Measurements from ENCODE around the gene IGSF21. TPM values are rescaled to one million over a fixed set of nuclear protein-coding genes. Genes with fewer than 3 reads are reported as not detected.

IGSF21 gene
- total RNA-seq, 1 donor from 2014 or later = not detected

DNA sequence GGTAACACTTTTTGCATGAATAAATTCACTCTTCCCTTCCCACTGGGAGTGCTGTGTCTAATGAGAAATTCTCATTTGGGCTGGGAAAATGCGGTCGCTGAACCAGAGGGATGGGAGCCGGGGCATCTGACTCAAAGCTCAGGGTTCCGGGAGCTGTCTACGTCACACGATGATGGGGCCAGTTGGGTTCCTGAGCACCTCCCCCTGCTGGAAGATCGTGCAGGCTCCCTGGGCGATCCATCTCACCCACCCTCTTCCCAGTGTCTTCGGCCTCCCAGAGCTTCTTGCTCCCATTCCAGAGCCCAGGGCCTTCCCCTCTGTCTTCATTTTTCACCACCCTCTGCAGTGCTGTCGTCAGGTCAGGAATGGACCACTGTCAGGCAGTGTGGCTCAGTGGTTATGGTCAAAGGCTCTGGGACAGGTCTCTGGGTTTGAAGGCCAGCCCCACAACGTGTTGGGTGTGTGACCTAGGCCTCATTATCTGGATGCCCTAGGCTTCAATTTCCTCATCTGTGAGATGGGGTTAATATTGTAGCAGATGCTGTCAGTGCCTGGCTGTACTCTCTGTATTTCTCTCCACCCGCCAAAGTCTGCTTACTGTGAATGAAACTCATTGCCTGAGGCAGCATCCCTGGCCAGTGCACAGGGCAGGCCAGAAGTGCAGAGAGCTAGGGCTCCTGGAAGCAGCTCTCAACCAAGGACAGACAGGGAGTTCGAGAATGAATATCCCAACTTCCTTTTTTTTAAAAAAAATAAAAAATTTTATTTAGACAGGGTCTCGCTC, 31.8 kb downstream of the IGSF21 start:
- no peak overlapping the region for H3K4me3 ChIP-seq (ENCODE audit: low read depth, low read length)
- no peak for DNase-seq (ENCODE audit: low read depth)
- no peak for FAIRE-seq
- H3K27me3 ChIP-seq (ENCODE audit: control insufficient read depth, insufficient read depth, low read length) = no peaks in the 10 kb centered on the region
- TF ChIP-seq, protein P1, sequence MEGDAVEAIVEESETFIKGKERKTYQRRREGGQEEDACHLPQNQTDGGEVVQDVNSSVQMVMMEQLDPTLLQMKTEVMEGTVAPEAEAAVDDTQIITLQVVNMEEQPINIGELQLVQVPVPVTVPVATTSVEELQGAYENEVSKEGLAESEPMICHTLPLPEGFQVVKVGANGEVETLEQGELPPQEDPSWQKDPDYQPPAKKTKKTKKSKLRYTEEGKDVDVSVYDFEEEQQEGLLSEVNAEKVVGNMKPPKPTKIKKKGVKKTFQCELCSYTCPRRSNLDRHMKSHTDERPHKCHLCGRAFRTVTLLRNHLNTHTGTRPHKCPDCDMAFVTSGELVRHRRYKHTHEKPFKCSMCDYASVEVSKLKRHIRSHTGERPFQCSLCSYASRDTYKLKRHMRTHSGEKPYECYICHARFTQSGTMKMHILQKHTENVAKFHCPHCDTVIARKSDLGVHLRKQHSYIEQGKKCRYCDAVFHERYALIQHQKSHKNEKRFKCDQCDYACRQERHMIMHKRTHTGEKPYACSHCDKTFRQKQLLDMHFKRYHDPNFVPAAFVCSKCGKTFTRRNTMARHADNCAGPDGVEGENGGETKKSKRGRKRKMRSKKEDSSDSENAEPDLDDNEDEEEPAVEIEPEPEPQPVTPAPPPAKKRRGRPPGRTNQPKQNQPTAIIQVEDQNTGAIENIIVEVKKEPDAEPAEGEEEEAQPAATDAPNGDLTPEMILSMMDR (IDR thresholded peaks at IDR 0.05; ENCODE audit: insufficient read depth, low read length, severe bottlenecking) = no peak
- H3K36me3 ChIP-seq (ENCODE audit: control insufficient read depth, insufficient read depth, low read length) = no peaks in the 10 kb centered on the region

DNA sequence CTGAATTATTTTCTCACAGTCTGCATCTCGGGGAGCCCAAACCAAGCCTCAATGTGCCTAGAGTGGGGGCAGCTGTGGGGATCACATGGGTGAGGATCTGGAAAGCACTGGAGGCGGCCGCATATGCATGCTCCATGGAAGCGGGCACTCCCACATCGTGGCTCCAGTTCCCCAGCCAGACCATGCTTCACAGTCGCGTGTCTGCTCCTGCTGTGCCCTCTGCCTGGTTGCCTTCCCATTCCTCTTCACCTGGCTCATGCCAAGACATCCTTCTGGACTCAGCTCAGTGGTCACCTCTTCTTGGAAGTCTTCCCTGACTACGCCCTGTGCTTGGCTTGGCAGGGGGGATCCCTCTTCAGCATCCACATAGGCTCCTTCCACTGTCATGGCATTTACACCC, 32.8 kb downstream of the IGSF21 start:
- peak; percentile 13 for FAIRE-seq
- no peaks in the 10 kb centered on the region for H3K36me3 ChIP-seq (ENCODE audit: control insufficient read depth, insufficient read depth, low read length)
- no peaks in the 10 kb centered on the region for H3K27me3 ChIP-seq (ENCODE audit: control insufficient read depth, insufficient read depth, low read length)

DNA sequence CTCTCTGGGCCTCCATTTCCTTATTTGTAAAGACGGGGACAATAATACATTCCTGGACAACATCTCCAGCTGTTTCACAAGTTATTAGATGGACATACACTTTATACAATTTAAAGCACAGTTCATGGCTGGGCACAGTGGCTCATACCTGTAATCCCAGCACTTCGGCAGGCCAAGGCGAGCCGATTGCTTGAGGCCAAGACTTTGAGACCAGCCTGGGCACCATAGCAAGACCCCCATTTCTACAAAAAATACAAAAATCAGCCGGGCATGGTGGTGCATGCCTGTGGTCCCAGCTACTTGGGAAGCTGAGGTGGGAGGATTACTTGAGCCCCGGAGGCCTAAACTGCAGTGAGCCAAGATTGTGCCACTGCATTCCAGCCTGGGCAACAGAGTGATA, 34.1 kb downstream of the IGSF21 start:
- DNase-seq (ENCODE audit: low read depth) (no peak), FAIRE-seq (no peak)
- TF ChIP-seq, protein P1 (IDR thresholded peaks at IDR 0.05; ENCODE audit: insufficient read depth, low read length, severe bottlenecking) = no peak
- H3K36me3 ChIP-seq (ENCODE audit: control insufficient read depth, insufficient read depth, low read length) = no peaks in the 10 kb centered on the region
- H3K4me3 ChIP-seq (ENCODE audit: low read depth, low read length) = no peak overlapping the region
- H3K27me3 ChIP-seq (ENCODE audit: control insufficient read depth, insufficient read depth, low read length) = no peaks in the 10 kb centered on the region

More for the DNA sequence above, 32.8 kb downstream of the IGSF21 start:
- no peak overlapping the region for H3K4me3 ChIP-seq (ENCODE audit: low read depth, low read length)
- TF ChIP-seq, protein P1 (IDR thresholded peaks at IDR 0.05; ENCODE audit: insufficient read depth, low read length, severe bottlenecking) = no peak
- no peak for DNase-seq (ENCODE audit: low read depth)

DNA sequence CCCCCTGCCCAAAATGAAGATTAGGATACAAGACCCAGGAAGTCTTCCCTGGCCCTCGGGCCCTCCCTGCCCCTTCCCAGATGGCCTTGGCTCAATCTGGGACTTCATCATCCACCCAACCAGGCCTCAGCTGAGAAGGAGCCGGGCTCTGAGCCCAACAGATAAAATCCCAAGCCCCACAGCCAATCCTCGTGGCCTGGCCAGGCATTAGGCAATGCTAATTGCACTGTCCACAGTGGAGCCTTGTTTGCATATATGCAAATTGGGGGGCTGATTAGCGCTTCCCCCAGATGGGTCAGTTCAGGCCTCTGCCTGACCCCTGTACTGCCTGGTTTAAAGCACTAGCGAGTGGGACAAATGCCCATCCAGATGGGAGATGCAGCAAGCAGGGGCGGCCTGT, 34.9 kb downstream of the IGSF21 start:
- TF ChIP-seq, protein P1 (IDR thresholded peaks at IDR 0.05; ENCODE audit: insufficient read depth, low read length, severe bottlenecking) = no peak
- Histone ChIP-seq H3K27me3 (ENCODE audit: control insufficient read depth, insufficient read depth, low read length) (no peaks in the 10 kb centered on the region), H3K36me3 (ENCODE audit: control insufficient read depth, insufficient read depth, low read length) (no peaks in the 10 kb centered on the region), H3K4me3 (ENCODE audit: low read depth, low read length) (no peak overlapping the region)
- no peak for DNase-seq (ENCODE audit: low read depth)
- FAIRE-seq = no peak

DNA sequence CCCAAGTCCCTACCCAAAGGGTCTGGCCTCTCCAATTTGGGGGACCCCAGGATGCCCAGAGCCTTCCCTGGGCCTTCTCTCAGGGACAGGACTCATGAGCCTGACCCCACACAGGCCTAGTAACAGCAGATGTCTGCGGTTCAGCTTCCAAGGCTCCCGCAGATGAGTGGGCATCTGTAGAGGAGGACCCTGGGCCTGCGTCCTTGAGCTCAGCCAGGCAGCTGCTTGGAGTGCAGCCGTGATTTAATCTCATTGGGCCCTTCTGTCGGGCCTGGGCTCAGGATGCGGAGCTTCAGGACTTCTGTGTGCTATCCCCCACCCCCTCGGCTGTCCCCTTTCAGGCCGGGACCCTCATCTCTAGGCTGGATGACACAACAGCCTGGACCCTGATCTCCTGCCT, 35.4 kb downstream of the IGSF21 start:
- Histone ChIP-seq H3K27me3 (ENCODE audit: control insufficient read depth, insufficient read depth, low read length) (no peaks in the 10 kb centered on the region), H3K36me3 (ENCODE audit: control insufficient read depth, insufficient read depth, low read length) (no peaks in the 10 kb centered on the region), H3K4me3 (ENCODE audit: low read depth, low read length) (no peak overlapping the region)
- no peak for FAIRE-seq
- TF ChIP-seq, protein P1 (IDR thresholded peaks at IDR 0.05; ENCODE audit: insufficient read depth, low read length, severe bottlenecking) = no peak
- no peak for DNase-seq (ENCODE audit: low read depth)

DNA sequence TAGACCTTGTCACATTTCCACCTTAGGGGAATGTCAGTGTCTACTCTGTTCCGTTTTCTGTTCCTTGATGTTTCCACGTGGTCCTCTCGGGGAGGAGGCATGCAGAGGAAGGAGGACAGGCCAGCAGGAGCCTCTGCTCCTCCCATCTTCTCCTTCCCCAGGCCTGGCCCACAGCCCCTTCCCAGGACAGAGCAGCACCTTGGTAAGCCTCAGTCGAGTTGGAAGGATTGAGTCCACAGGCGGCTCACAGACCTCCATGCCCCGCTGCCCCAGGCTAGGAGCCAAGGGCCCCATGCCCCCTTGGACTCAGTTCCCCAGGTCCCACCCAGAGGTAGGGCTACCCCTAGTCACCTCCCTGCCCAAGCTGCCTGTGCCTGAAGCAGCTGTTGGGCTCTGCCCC, 36.5 kb downstream of the IGSF21 start:
- no peaks in the 10 kb centered on the region for H3K27me3 ChIP-seq (ENCODE audit: control insufficient read depth, insufficient read depth, low read length)
- H3K4me3 ChIP-seq (ENCODE audit: low read depth, low read length) = no peak overlapping the region
- no peaks in the 10 kb centered on the region for H3K36me3 ChIP-seq (ENCODE audit: control insufficient read depth, insufficient read depth, low read length)
- FAIRE-seq (no peak), DNase-seq (ENCODE audit: low read depth) (no peak)
- TF ChIP-seq, protein P1 (IDR thresholded peaks at IDR 0.05; ENCODE audit: insufficient read depth, low read length, severe bottlenecking) = no peak
